Measurements from ENCODE around the gene MALRD1.

Gene MALRD1

DNA sequence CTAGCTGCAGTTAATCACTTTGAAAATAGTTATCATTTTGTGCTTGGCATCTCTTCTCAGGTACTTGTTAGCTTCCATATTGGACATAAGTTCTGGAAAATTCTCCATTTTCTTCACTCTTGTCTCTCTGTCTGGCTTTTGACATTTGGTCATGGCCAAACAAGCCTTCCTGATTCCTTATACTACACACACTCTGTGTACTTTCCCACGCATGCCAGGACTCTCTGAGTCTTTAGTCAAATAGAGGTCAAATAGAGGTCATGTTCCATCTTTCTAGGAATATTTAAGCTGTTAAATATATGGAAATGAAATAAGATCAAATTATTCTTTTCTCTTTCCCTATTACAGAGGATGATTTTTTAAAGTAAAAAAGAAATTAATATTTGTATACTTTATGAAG, 532.1 kb downstream of the MALRD1 start:
- Histone ChIP-seq H3K4me3 (ENCODE audit: low read depth, low read length, poor library complexity, severe bottlenecking) (no peak overlapping the region), H3K36me3 (ENCODE audit: insufficient read depth, low read length) (no peaks in the 10 kb centered on the region), H4K20me1 (ENCODE audit: insufficient read depth, low read length) (no peaks in the 10 kb centered on the region), H3K79me2 (ENCODE audit: insufficient read depth, low read length) (no peaks in the 10 kb centered on the region), H3K4me1 (ENCODE audit: insufficient read depth, low read length, severe bottlenecking) (no peaks in the 10 kb centered on the region), H3K27me3 (ENCODE audit: insufficient read depth, low read length) (no peaks in the 10 kb centered on the region), H3K9ac (ENCODE audit: low read length) (no peak overlapping the region), H3K9me3 (ENCODE audit: low read length) (no peaks in the 10 kb centered on the region), H3K4me2 (ENCODE audit: low read length) (no peak overlapping the region), H3F3A (ENCODE audit: insufficient read depth, low read length) (no peaks in the 10 kb centered on the region), H3K27ac (ENCODE audit: low read depth, low read length, poor library complexity, severe bottlenecking) (no peak overlapping the region), H3K9me2 (ENCODE audit: low read depth, low read length) (no peaks in the 10 kb centered on the region), H2AFZ (ENCODE audit: low read length) (no peak overlapping the region)
- TF ChIP-seq EZH2 (IDR thresholded peaks at IDR 0.05; ENCODE audit: borderline replicate concordance, low read length) = no peak
- TF ChIP-seq, protein P1, sequence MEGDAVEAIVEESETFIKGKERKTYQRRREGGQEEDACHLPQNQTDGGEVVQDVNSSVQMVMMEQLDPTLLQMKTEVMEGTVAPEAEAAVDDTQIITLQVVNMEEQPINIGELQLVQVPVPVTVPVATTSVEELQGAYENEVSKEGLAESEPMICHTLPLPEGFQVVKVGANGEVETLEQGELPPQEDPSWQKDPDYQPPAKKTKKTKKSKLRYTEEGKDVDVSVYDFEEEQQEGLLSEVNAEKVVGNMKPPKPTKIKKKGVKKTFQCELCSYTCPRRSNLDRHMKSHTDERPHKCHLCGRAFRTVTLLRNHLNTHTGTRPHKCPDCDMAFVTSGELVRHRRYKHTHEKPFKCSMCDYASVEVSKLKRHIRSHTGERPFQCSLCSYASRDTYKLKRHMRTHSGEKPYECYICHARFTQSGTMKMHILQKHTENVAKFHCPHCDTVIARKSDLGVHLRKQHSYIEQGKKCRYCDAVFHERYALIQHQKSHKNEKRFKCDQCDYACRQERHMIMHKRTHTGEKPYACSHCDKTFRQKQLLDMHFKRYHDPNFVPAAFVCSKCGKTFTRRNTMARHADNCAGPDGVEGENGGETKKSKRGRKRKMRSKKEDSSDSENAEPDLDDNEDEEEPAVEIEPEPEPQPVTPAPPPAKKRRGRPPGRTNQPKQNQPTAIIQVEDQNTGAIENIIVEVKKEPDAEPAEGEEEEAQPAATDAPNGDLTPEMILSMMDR (IDR thresholded peaks at IDR 0.05; ENCODE audit: low read length) = no peak

DNA sequence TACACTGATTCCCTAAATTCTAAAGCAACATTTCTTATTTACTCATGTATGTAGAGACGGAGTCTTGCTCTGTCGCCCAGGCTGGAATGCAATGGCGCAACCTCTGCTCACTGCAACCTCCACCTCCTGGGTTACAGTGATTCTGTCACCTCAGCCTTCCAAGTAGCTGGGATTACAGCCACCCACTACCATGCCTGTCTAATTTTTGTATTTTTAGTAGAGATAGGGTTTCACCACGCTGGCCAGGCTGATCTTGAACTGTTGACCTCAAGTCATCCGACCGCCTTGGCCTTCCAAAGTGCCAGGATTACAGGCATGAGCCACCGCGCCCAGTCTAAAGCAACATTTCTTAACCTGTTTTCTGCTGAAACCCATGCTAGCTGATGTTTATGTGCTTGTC, 540.0 kb downstream of the MALRD1 start:
- no peak for TF ChIP-seq EZH2 (IDR thresholded peaks at IDR 0.05; ENCODE audit: borderline replicate concordance, low read length)
- TF ChIP-seq, protein P1 (IDR thresholded peaks at IDR 0.05; ENCODE audit: low read length) = no peak

GRCh38 chr10:19592276-19592675, 543.7 kb downstream of the MALRD1 start:
- no peak overlapping the region for H3K9ac ChIP-seq (ENCODE audit: low read length)
- H3K4me2 ChIP-seq (ENCODE audit: low read length) = no peak overlapping the region
- no peaks in the 10 kb centered on the region for H3K9me2 ChIP-seq (ENCODE audit: low read depth, low read length)
- no peaks in the 10 kb centered on the region for H4K20me1 ChIP-seq (ENCODE audit: insufficient read depth, low read length)
- no peaks in the 10 kb centered on the region for H3F3A ChIP-seq (ENCODE audit: insufficient read depth, low read length)
- no peaks in the 10 kb centered on the region for H3K36me3 ChIP-seq (ENCODE audit: insufficient read depth, low read length)
- H3K27ac ChIP-seq (ENCODE audit: low read depth, low read length, poor library complexity, severe bottlenecking) = no peak overlapping the region
- H3K9me3 ChIP-seq (ENCODE audit: low read length) = no peaks in the 10 kb centered on the region
- H3K4me3 ChIP-seq (ENCODE audit: low read depth, low read length, poor library complexity, severe bottlenecking) = no peak overlapping the region
- H3K27me3 ChIP-seq (ENCODE audit: insufficient read depth, low read length) = no peaks in the 10 kb centered on the region
- H3K79me2 ChIP-seq (ENCODE audit: insufficient read depth, low read length) = no peaks in the 10 kb centered on the region
- no peaks in the 10 kb centered on the region for H3K4me1 ChIP-seq (ENCODE audit: insufficient read depth, low read length, severe bottlenecking)
- no peak overlapping the region for H2AFZ ChIP-seq (ENCODE audit: low read length)
- TF ChIP-seq, protein P1 (IDR thresholded peaks at IDR 0.05; ENCODE audit: low read length) = no peak
- no peak for TF ChIP-seq EZH2 (IDR thresholded peaks at IDR 0.05; ENCODE audit: borderline replicate concordance, low read length)

More for the DNA sequence above, 540.0 kb downstream of the MALRD1 start:
- no peaks in the 10 kb centered on the region for H3K36me3 ChIP-seq (ENCODE audit: insufficient read depth, low read length)
- no peak overlapping the region for H3K4me3 ChIP-seq (ENCODE audit: low read depth, low read length, poor library complexity, severe bottlenecking)
- no peaks in the 10 kb centered on the region for H4K20me1 ChIP-seq (ENCODE audit: insufficient read depth, low read length)
- H3K79me2 ChIP-seq (ENCODE audit: insufficient read depth, low read length) = no peaks in the 10 kb centered on the region
- H2AFZ ChIP-seq (ENCODE audit: low read length) = no peak overlapping the region
- no peaks in the 10 kb centered on the region for H3K4me1 ChIP-seq (ENCODE audit: insufficient read depth, low read length, severe bottlenecking)
- no peaks in the 10 kb centered on the region for H3K27me3 ChIP-seq (ENCODE audit: insufficient read depth, low read length)
- H3K27ac ChIP-seq (ENCODE audit: low read depth, low read length, poor library complexity, severe bottlenecking) = no peak overlapping the region
- H3K9me2 ChIP-seq (ENCODE audit: low read depth, low read length) = no peaks in the 10 kb centered on the region
- no peaks in the 10 kb centered on the region for H3K9me3 ChIP-seq (ENCODE audit: low read length)
- no peak overlapping the region for H3K9ac ChIP-seq (ENCODE audit: low read length)
- H3K4me2 ChIP-seq (ENCODE audit: low read length) = no peak overlapping the region
- no peaks in the 10 kb centered on the region for H3F3A ChIP-seq (ENCODE audit: insufficient read depth, low read length)

Data from OCI-LY1 (cell line).